ENCODE data around the gene SENP2.

GRCh38 chr3:185606196-185606595 is 20.1 kb downstream of the SENP2 start:
- TF ChIP-seq CTCF (conservative IDR thresholded peaks at IDR 0.05 in 1 of 2, IDR thresholded peaks at IDR 0.05 in 1 of 2; ENCODE audit: extremely low read depth in 1 of 2, insufficient read depth in 1 of 2, low read depth in 1 of 2, low read length in 2 of 2) (no peak), EZH2 (IDR thresholded peaks at IDR 0.05; ENCODE audit: borderline replicate concordance, low read length) (no peak)

All from mammary epithelial cell (primary cell).